Measurements from ENCODE around the gene CSF1.

GRCh38 chr1:109971559-109971958 is 60.9 kb downstream of the CSF1 start:
- no peak for TF ChIP-seq HNRNPLL (IDR thresholded peaks at IDR 0.05; ENCODE audit: low read depth, low read length, poor library complexity, severe bottlenecking)
- TF ChIP-seq CTCF (CRISPR knock-in tag; IDR thresholded peaks at IDR 0.05) = no peak
- no peak for TF ChIP-seq POLR2A (IDR thresholded peaks at IDR 0.05; ENCODE audit: insufficient read depth in 1 of 2, low read depth in 2 of 2, low read length in 2 of 2)
- TF ChIP-seq ZNF362 (CRISPR knock-in tag; IDR thresholded peaks at IDR 0.05; ENCODE audit: borderline replicate concordance) = no peak
- no peak for TF ChIP-seq SRSF4 (IDR thresholded peaks at IDR 0.05; ENCODE audit: low read depth, low read length, poor library complexity, severe bottlenecking)
- TF ChIP-seq SNAPC4 (CRISPR knock-in tag; IDR thresholded peaks at IDR 0.05) = no peak
- TF ChIP-seq ZNF780A (CRISPR knock-in tag; IDR thresholded peaks at IDR 0.05) = no peak
- no peak for TF ChIP-seq JDP2 (CRISPR knock-in tag; IDR thresholded peaks at IDR 0.05; ENCODE audit: borderline replicate concordance)
- TF ChIP-seq ZNF639 (CRISPR knock-in tag; conservative IDR thresholded peaks at IDR 0.05) = no peak

Data from HepG2 (cell line).